ENCODE measurements around the gene SPATA9.

The SPATA9 gene

GRCh38 chr5:95668216-95668615 lies 14.6 kb downstream of the SPATA9 start:
- DNase-seq (ENCODE audit: low spot score): no peak
- no peak for TF ChIP-seq CTCF (IDR thresholded peaks at IDR 0.05; ENCODE audit: extremely low read depth, insufficient read depth, missing control alignments)
- in situ Hi-C loops (cut with MboI; ENCODE audit: low pct_unique_long_range_greater_than_20kb, low sequenced_read_pairs, unreplicated experiment): loop anchor here (10.0 kb wide), 1 partner anchor 177 kb away; no protein-coding TSS in a partner anchor

- DNase-seq (ENCODE audit: low spot score): no peak
- in situ Hi-C loops (cut with MboI; ENCODE audit: low pct_unique_long_range_greater_than_20kb, low sequenced_read_pairs, unreplicated experiment): loop anchor here (10.0 kb wide), 1 partner anchor 177 kb away; no protein-coding TSS in a partner anchor
- no peak for TF ChIP-seq CTCF (IDR thresholded peaks at IDR 0.05; ENCODE audit: extremely low read depth, insufficient read depth, missing control alignments)
These were observed 15.1 kb downstream of the SPATA9 start for GRCh38 chr5:95667678-95668077.

- no peak for TF ChIP-seq CTCF (IDR thresholded peaks at IDR 0.05; ENCODE audit: extremely low read depth, insufficient read depth, missing control alignments)
- no peak for DNase-seq (ENCODE audit: low spot score)
- in situ Hi-C loops (cut with MboI; ENCODE audit: low pct_unique_long_range_greater_than_20kb, low sequenced_read_pairs, unreplicated experiment): loop anchor here (10.0 kb wide), 1 partner anchor 178 kb away; no protein-coding TSS in a partner anchor
These were observed 15.7 kb downstream of the SPATA9 start for GRCh38 chr5:95667061-95667618.

- peak; percentile 23 for DNase-seq (ENCODE audit: low spot score)
- peak; percentile 84 for TF ChIP-seq CTCF (IDR thresholded peaks at IDR 0.05; ENCODE audit: extremely low read depth, insufficient read depth, missing control alignments)
- in situ Hi-C loops (cut with MboI; ENCODE audit: low pct_unique_long_range_greater_than_20kb, low sequenced_read_pairs, unreplicated experiment): loop anchor here (10.0 kb wide), 1 partner anchor 181 kb away; no protein-coding TSS in a partner anchor
These were observed 18.5 kb downstream of the SPATA9 start for GRCh38 chr5:95664204-95664786.

- DNase-seq (ENCODE audit: low spot score): no peak
- in situ Hi-C loops (cut with MboI; ENCODE audit: low pct_unique_long_range_greater_than_20kb, low sequenced_read_pairs, unreplicated experiment): loop anchor here (10.0 kb wide), 1 partner anchor 182 kb away; no protein-coding TSS in a partner anchor
- TF ChIP-seq CTCF (IDR thresholded peaks at IDR 0.05; ENCODE audit: extremely low read depth, insufficient read depth, missing control alignments): no peak
These were observed 19.8 kb downstream of the SPATA9 start for GRCh38 chr5:95662946-95663345.

GRCh38 chr5:95660060-95660459 lies 22.7 kb downstream of the SPATA9 start:
- in situ Hi-C loops (cut with MboI; ENCODE audit: low pct_unique_long_range_greater_than_20kb, low sequenced_read_pairs, unreplicated experiment): loop anchor here (10.0 kb wide), 1 partner anchor 185 kb away; no protein-coding TSS in a partner anchor
- DNase-seq (ENCODE audit: low spot score): no peak
- no peak for TF ChIP-seq CTCF (IDR thresholded peaks at IDR 0.05; ENCODE audit: extremely low read depth, insufficient read depth, missing control alignments)
